ENCODE data around the gene MACROD2.

DNA sequence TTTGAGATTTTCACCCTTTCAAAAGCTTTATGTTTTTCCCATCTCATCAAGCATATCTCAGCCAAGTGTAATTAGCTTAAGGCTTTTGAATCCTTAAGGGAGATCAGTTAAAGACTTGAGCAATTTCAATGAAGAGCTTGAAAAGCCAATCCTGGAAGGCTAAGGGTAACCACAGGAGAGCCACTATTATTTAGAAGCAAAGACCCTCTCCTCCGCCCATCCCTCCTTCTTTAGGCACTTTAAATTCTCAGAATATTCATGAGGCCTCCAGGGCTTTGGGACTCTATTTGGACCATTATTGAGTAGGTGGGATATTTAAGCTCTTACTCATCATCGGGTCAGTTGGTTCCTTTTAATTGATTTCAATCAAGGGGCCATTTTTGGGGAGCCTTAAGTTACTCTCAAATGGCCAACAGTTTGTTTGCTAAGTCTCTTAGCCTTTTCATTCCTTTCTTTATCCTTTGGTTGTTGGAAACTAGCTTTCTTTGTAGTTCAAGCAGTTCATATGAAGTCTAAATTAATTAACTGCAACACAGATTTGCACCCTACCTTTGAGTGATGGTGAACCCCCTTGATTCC lies 2010.7 kb downstream of the MACROD2 start:
- TF ChIP-seq, protein P1, sequence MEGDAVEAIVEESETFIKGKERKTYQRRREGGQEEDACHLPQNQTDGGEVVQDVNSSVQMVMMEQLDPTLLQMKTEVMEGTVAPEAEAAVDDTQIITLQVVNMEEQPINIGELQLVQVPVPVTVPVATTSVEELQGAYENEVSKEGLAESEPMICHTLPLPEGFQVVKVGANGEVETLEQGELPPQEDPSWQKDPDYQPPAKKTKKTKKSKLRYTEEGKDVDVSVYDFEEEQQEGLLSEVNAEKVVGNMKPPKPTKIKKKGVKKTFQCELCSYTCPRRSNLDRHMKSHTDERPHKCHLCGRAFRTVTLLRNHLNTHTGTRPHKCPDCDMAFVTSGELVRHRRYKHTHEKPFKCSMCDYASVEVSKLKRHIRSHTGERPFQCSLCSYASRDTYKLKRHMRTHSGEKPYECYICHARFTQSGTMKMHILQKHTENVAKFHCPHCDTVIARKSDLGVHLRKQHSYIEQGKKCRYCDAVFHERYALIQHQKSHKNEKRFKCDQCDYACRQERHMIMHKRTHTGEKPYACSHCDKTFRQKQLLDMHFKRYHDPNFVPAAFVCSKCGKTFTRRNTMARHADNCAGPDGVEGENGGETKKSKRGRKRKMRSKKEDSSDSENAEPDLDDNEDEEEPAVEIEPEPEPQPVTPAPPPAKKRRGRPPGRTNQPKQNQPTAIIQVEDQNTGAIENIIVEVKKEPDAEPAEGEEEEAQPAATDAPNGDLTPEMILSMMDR (IDR thresholded peaks at IDR 0.05) = no peak
- TF ChIP-seq ZFX (IDR thresholded peaks at IDR 0.05; ENCODE audit: borderline replicate concordance) = no peak
